ENCODE results near the gene TTBK1.

- TF ChIP-seq CTCF (IDR thresholded peaks at IDR 0.05; ENCODE audit: low read depth, low read length) (no peak), POLR2A (IDR thresholded peaks at IDR 0.05; ENCODE audit: extremely low read depth, insufficient read length) (no peak), MYC (IDR thresholded peaks at IDR 0.05; ENCODE audit: low read depth, low read length) (no peak)
Observed at GRCh38 chr6:43221046-43221972, 22.0 kb upstream of the TTBK1 start.
